HepG2 (cell line): ENCODE results near the gene DNMT3A. TPM values are rescaled to one million over a fixed set of nuclear protein-coding genes. Genes with fewer than 3 reads are reported as not detected.

ENCODE experiments used
- GATAD1 ChIP-seq: IDR thresholded peaks from 2 replicates; pipeline ENCODE4 v1.6.1; 2016; ENCODE audit warnings: missing genetic modification reagents, missing compliant biosample characterization
- KLF16 ChIP-seq, 2 experiments: sonication (generic) in 1 of 2; formaldehyde crosslinking in 1 of 2; IDR thresholded peaks; 2 replicates each; pipeline versions ENCODE4 v1.6.1 to v1.8.0; 2016 to 2023; ENCODE audit warnings: missing genetic modification reagents in 2 of 2, missing compliant biosample characterization in 1 of 2
- LCORL ChIP-seq, 2 experiments: fragments of 450-650 bp in 1 of 2; sonication (generic) in 1 of 2; formaldehyde crosslinking in 1 of 2; IDR thresholded peaks; 2 replicates each; pipeline versions ENCODE4 v1.5.0 to v1.6.1; 2017 to 2020; ENCODE audit warnings: antibody characterized with exemption in 1 of 2, missing genetic modification reagents in 1 of 2
- NR2F6 ChIP-seq, 2 experiments: IDR thresholded peaks; 2 replicates each; pipeline ENCODE4 v1.6.1; 2016; ENCODE audit warnings: antibody characterized with exemption in 1 of 2, mild to moderate bottlenecking in 1 of 2
- NRL ChIP-seq: sonication (generic); formaldehyde crosslinking; IDR thresholded peaks from 2 replicates; pipeline ENCODE4 v1.5.0; 2020; ENCODE audit warnings: missing genetic modification reagents, mild to moderate bottlenecking, moderate library complexity, borderline replicate concordance
- RARG ChIP-seq: sonication (generic); formaldehyde crosslinking; IDR thresholded peaks from 2 replicates; pipeline ENCODE4 v1.4.0; 2020; ENCODE audit warnings: low read depth, mild to moderate bottlenecking, missing genetic modification reagents
- RFX1 ChIP-seq: fragments of 450-650 bp; IDR thresholded peaks from 2 replicates; pipeline ENCODE4 v1.6.1; 2017
- RFXANK ChIP-seq: IDR thresholded peaks from 2 replicates; pipeline ENCODE4 v1.6.1; 2016
- RORA ChIP-seq: sonication (generic); formaldehyde crosslinking; IDR thresholded peaks from 2 replicates; pipeline ENCODE4 v1.5.0; 2020; ENCODE audit warnings: mild to moderate bottlenecking, missing genetic modification reagents, moderate library complexity
- TFE3 ChIP-seq: IDR thresholded peaks from 2 replicates; pipeline ENCODE4 v1.6.1; 2016
- THYN1 ChIP-seq: sonication (generic); formaldehyde crosslinking; IDR thresholded peaks from 2 replicates; pipeline ENCODE4 v1.8.1; 2023; ENCODE audit warnings: low read depth, mild to moderate bottlenecking, moderate library complexity, missing genetic modification reagents, borderline replicate concordance
- USF2 ChIP-seq, 2 experiments: sonication (generic) in 1 of 2; formaldehyde crosslinking in 1 of 2; IDR thresholded peaks; 2 replicates each; pipeline versions ENCODE4 v1.5.1 to v1.6.1; 2011 to 2020; ENCODE audit warnings: borderline replicate concordance in 1 of 2, low read depth in 1 of 2, low read length in 1 of 2, mild to moderate bottlenecking in 1 of 2, missing genetic modification reagents in 1 of 2, moderate library complexity in 1 of 2
- ZBTB44 ChIP-seq: sonication (generic); formaldehyde crosslinking; IDR thresholded peaks from 2 replicates; pipeline ENCODE4 v1.4.0; 2020; ENCODE audit warnings: missing genetic modification reagents
- ZNF382 ChIP-seq: sonication (generic); formaldehyde crosslinking; IDR thresholded peaks from 2 replicates; pipeline ENCODE4 v1.5.0; 2020; ENCODE audit warnings: missing genetic modification reagents, mild to moderate bottlenecking, borderline replicate concordance
- ZNF546 ChIP-seq: sonication (generic); formaldehyde crosslinking; conservative IDR thresholded peaks from 2 replicates; pipeline ENCODE4 v1.8.1; 2023; ENCODE audit warnings: mild to moderate bottlenecking, missing genetic modification reagents
- ZNF576 ChIP-seq: sonication (generic); formaldehyde crosslinking; IDR thresholded peaks from 2 replicates; pipeline ENCODE4 v1.4.0; 2020; ENCODE audit warnings: mild to moderate bottlenecking, missing genetic modification reagents
- ZNF614 ChIP-seq: IDR thresholded peaks from 2 replicates; pipeline ENCODE4 v1.6.1; 2018; ENCODE audit warnings: missing biosample characterization, missing genetic modification reagents, inconsistent platforms, borderline replicate concordance
- ZNF709 ChIP-seq: sonication (generic); formaldehyde crosslinking; IDR thresholded peaks from 2 replicates; pipeline ENCODE4 v1.5.0; 2020; ENCODE audit warnings: mild to moderate bottlenecking, missing genetic modification reagents
- ZNF749 ChIP-seq: sonication (generic); formaldehyde crosslinking; IDR thresholded peaks from 2 replicates; pipeline ENCODE4 v1.8.0; 2022; ENCODE audit warnings: mild to moderate bottlenecking, missing genetic modification reagents, moderate library complexity, borderline replicate concordance
- ZNF766 ChIP-seq: sonication (generic); formaldehyde crosslinking; IDR thresholded peaks from 2 replicates; pipeline ENCODE4 v1.5.0; 2020; ENCODE audit warnings: missing genetic modification reagents, borderline replicate concordance
- polyA plus RNA-seq, 8 experiments: library from polyadenylated mRNA; depleted of rRNA in 3 of 8; stranded (reverse) in 7 of 8; unstranded in 1 of 8; fragments of >200 nt; fragmentation: Illumina TruSeq in 4 of 8; extraction: Trizol in 4 of 8; gene quantifications; 2 replicates each; pipeline versions ENCODE4 v1.2.1 to v1.2.3, GENCODE V29; 2011 to 2016; ENCODE audit warnings: low read depth in 4 of 8, missing spikeins in 1 of 8, mixed read lengths in 1 of 8; ENCODE audit not compliant: insufficient read depth in 1 of 8
- total RNA-seq, 5 experiments: library from RNA; depleted of rRNA; stranded (reverse); fragments of >200 nt; fragmentation: Illumina TruSeq; extraction: Trizol; gene quantifications; 2 replicates each; pipeline ENCODE4 v1.2.3, GENCODE V29; 2016; ENCODE audit warnings: low read depth in 1 of 5

The DNMT3A gene
- total and polyA plus RNA-seq, 2 of the 13 experiments (the other 11 are each of a cell fraction or from before 2014, with no cell fraction given) = 14.7 to 29.1 TPM

- TF ChIP-seq ZNF766 = peak; percentile 91; the same call in 1 of the 2 replicates
- no peak for TF ChIP-seq RFX1
- peak; percentile 43; the same call in 1 of the 2 replicates for TF ChIP-seq ZNF709 (CRISPR knock-in tag)
- 0 out of 2 replicates have a peak, but pooled peaks have one; percentile 84 for TF ChIP-seq ZNF546
- peak; percentile 65; the same call in 1 of the 2 replicates for TF ChIP-seq ZNF749 (CRISPR knock-in tag)
- TF ChIP-seq ZNF614 = peak; percentile 91; the same call in 1 of the 2 replicates
- TF ChIP-seq ZNF382 (CRISPR knock-in tag) = no peak
- peak; percentile 58 to 91; a peak in 2 of 4 replicates for TF ChIP-seq KLF16 (CRISPR knock-in tag; IDR thresholded peaks at IDR 0.05)
- peak; percentile 83 for TF ChIP-seq GATAD1 (CRISPR knock-in tag)
- peak; percentile 99 for TF ChIP-seq NRL (CRISPR knock-in tag)
- peak; percentile 63; the same call in 1 of the 2 replicates for TF ChIP-seq ZBTB44 (CRISPR knock-in tag)
- no peak for TF ChIP-seq RORA
- TF ChIP-seq RFXANK (CRISPR knock-in tag) = no peak
- peak; percentile 65 for TF ChIP-seq ZNF576 (CRISPR knock-in tag)
- TF ChIP-seq USF2 (IDR thresholded peaks at IDR 0.05; ENCODE audit: low read depth, low read length) = no peak
- peak; percentile 49 for TF ChIP-seq USF2 (CRISPR knock-in tag; IDR thresholded peaks at IDR 0.05; ENCODE audit: borderline replicate concordance)
- peak; percentile 69; the same call in 1 of the 2 replicates for TF ChIP-seq RARG (CRISPR knock-in tag)
- 0 out of 2 replicates have a peak, but pooled peaks have one; percentile 64 for TF ChIP-seq THYN1 (CRISPR knock-in tag)
- TF ChIP-seq NR2F6 (IDR thresholded peaks at IDR 0.05) = peak; percentile 97
- peak; percentile 99 for TF ChIP-seq NR2F6 (CRISPR knock-in tag; IDR thresholded peaks at IDR 0.05)
- no peak for TF ChIP-seq LCORL (IDR thresholded peaks at IDR 0.05)
- TF ChIP-seq LCORL (CRISPR knock-in tag; IDR thresholded peaks at IDR 0.05) = peak; percentile 95
- TF ChIP-seq TFE3 (CRISPR knock-in tag) = peak; percentile 77; the same call in 1 of the 2 replicates
These were observed 90.1 kb downstream of the DNMT3A start (continued) for GRCh38 chr2:25251422-25252273.
